ENCODE data around the gene PIK3C2G. TPM values are rescaled to one million over a fixed set of nuclear protein-coding genes. Genes with fewer than 3 reads are reported as not detected.

The PIK3C2G gene
- total and polyA plus RNA-seq, 10 of the 15 experiments (the other 5 are each of a cell fraction or from before 2014, with no cell fraction given) = not detected

- Histone ChIP-seq H3K79me2 (ENCODE audit: control insufficient read depth, insufficient read depth, low read length) (no peaks in the 10 kb centered on the region), H3K27ac (ENCODE audit: control insufficient read depth, insufficient read depth) (no peak overlapping the region), H3K9ac (ENCODE audit: control insufficient read depth, insufficient read depth, low read length) (no peak overlapping the region), H3K9me3 (replicated peaks; ENCODE audit: control insufficient read depth, insufficient read depth, low read length) (no peaks in the 10 kb centered on the region), H3K4me3 (no peak overlapping the region), H3K4me2 (ENCODE audit: control insufficient read depth, insufficient read depth) (no peak overlapping the region), H3K36me3 (ENCODE audit: control insufficient read depth in 2 of 2, insufficient read depth in 2 of 2, low read length in 1 of 2) (no peaks in the 10 kb centered on the region), H2AFZ (ENCODE audit: control insufficient read depth, low read depth, low read length) (no peak overlapping the region), H3K27me3 (replicated peaks in 1 of 2; ENCODE audit: control insufficient read depth in 2 of 2, insufficient read depth in 2 of 2, low read length in 1 of 2) (no peaks in the 10 kb centered on the region), H3K4me1 (ENCODE audit: control insufficient read depth, insufficient read depth, low read length) (no peaks in the 10 kb centered on the region), H4K20me1 (ENCODE audit: control insufficient read depth, insufficient read depth) (no peaks in the 10 kb centered on the region)
- RAD21 ChIA-PET (ENCODE audit: unreplicated experiment) = no interaction called here
- no peak for ATAC-seq
- in situ Hi-C loops (cut with MboI) = no loop called here
- 4% methylated on average over 5 of the region's 5 CpGs for WGBS (ENCODE audit: insufficient coverage, insufficient replicate concordance, low lambda C conversion rate, missing lambda C conversion rate)
- intact Hi-C loops (cut with micrococcal nuclease; ENCODE audit: unreplicated experiment) = loop anchor here (10.0 kb wide), 1 partner anchor 209 kb away; no protein-coding TSS in a partner anchor
- CTCF ChIA-PET = no interaction called here
- DNase-seq (ENCODE audit: low read depth, low spot score) = no peak
- FAIRE-seq = no peak
- POLR2A ChIA-PET = no interaction called here
- TF ChIP-seq SIX5 (IDR thresholded peaks at IDR 0.05; ENCODE audit: low read depth, low read length, severe bottlenecking) = no peak
- TF ChIP-seq, protein P1, sequence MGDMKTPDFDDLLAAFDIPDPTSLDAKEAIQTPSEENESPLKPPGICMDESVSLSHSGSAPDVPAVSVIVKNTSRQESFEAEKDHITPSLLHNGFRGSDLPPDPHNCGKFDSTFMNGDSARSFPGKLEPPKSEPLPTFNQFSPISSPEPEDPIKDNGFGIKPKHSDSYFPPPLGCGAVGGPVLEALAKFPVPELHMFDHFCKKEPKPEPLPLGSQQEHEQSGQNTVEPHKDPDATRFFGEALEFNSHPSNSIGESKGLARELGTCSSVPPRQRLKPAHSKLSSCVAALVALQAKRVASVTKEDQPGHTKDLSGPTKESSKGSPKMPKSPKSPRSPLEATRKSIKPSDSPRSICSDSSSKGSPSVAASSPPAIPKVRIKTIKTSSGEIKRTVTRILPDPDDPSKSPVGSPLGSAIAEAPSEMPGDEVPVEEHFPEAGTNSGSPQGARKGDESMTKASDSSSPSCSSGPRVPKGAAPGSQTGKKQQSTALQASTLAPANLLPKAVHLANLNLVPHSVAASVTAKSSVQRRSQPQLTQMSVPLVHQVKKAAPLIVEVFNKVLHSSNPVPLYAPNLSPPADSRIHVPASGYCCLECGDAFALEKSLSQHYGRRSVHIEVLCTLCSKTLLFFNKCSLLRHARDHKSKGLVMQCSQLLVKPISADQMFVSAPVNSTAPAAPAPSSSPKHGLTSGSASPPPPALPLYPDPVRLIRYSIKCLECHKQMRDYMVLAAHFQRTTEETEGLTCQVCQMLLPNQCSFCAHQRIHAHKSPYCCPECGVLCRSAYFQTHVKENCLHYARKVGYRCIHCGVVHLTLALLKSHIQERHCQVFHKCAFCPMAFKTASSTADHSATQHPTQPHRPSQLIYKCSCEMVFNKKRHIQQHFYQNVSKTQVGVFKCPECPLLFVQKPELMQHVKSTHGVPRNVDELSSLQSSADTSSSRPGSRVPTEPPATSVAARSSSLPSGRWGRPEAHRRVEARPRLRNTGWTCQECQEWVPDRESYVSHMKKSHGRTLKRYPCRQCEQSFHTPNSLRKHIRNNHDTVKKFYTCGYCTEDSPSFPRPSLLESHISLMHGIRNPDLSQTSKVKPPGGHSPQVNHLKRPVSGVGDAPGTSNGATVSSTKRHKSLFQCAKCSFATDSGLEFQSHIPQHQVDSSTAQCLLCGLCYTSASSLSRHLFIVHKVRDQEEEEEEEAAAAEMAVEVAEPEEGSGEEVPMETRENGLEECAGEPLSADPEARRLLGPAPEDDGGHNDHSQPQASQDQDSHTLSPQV (IDR thresholded peaks at IDR 0.05) = no peak
- no peak for TF ChIP-seq EGR1 (IDR thresholded peaks at IDR 0.05; ENCODE audit: borderline replicate concordance in 1 of 2, low read depth in 2 of 2, low read length in 2 of 2)
- TF ChIP-seq RELA (IDR thresholded peaks at IDR 0.05; ENCODE audit: borderline replicate concordance, partially characterized antibody) = no peak
- no peak for TF ChIP-seq REST (IDR thresholded peaks at IDR 0.05; ENCODE audit: low read depth, low read length)
- no peak for TF ChIP-seq NFYB (IDR thresholded peaks at IDR 0.05; ENCODE audit: insufficient read depth, low read depth, low read length)
- TF ChIP-seq ZBED1 (IDR thresholded peaks at IDR 0.05; ENCODE audit: borderline replicate concordance) = no peak
- no peak for TF ChIP-seq POLR2AphosphoS5 (IDR thresholded peaks at IDR 0.05; ENCODE audit: low read length)
- TF ChIP-seq HDAC2 (IDR thresholded peaks at IDR 0.05) = no peak
- TF ChIP-seq PAX8 (IDR thresholded peaks at IDR 0.05) = no peak
- TF ChIP-seq ZNF24 (IDR thresholded peaks at IDR 0.05) = no peak
- TF ChIP-seq ZSCAN29 (IDR thresholded peaks at IDR 0.05) = no peak
- TF ChIP-seq, protein P2, sequence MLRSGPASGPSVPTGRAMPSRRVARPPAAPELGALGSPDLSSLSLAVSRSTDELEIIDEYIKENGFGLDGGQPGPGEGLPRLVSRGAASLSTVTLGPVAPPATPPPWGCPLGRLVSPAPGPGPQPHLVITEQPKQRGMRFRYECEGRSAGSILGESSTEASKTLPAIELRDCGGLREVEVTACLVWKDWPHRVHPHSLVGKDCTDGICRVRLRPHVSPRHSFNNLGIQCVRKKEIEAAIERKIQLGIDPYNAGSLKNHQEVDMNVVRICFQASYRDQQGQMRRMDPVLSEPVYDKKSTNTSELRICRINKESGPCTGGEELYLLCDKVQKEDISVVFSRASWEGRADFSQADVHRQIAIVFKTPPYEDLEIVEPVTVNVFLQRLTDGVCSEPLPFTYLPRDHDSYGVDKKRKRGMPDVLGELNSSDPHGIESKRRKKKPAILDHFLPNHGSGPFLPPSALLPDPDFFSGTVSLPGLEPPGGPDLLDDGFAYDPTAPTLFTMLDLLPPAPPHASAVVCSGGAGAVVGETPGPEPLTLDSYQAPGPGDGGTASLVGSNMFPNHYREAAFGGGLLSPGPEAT (IDR thresholded peaks at IDR 0.05; ENCODE audit: low read depth) = no peak
- TF ChIP-seq SMARCA5 (IDR thresholded peaks at IDR 0.05) = no peak
- TF ChIP-seq RCOR1 (conservative IDR thresholded peaks at IDR 0.05; ENCODE audit: low read depth, low read length) = no peak
- no peak for TF ChIP-seq ETV6 (conservative IDR thresholded peaks at IDR 0.05 in 1 of 2, IDR thresholded peaks at IDR 0.05 in 1 of 2; ENCODE audit: borderline replicate concordance in 1 of 2, low read depth in 1 of 2)
- no TSS peak for BruUV-seq (replicated peaks)
- SMC1A ChIA-PET (ENCODE audit: uncharacterized antibody, unreplicated experiment) = no interaction called here
These were observed 382.4 kb downstream of the PIK3C2G start for GRCh38 chr12:18643681-18644080.

All from GM12878 (cell line).